T47D (cell line): Measurements from ENCODE around the gene TTC39C.
A peak's percentile ranks its signal among the peaks of the same experiment; 100 is the strongest.
"Not testable (repeated sequence)": the region's sequence is repeated elsewhere in the genome, so short reads cannot be mapped to it uniquely, and the experiment has no call there.

Experiments
- DNase-seq, 2 experiments: peaks; one replicate each; pipeline versions ENCODE4 v3.0.0 to v3.0.0-alpha.2; 2011 to 2012; ENCODE audit warnings: low read depth in 1 of 2, low spot score in 1 of 2
- JUND ChIP-seq: IDR thresholded peaks from 2 replicates; pipeline ENCODE4 v1.6.1; 2012; ENCODE audit warnings: low read depth
- in situ Hi-C: cut with HindIII; loops from 2 replicates; pipeline ENCODE4 v1.10.0; 2016; ENCODE audit warnings: low sequenced_read_pairs, low pct_unique_long_range_greater_than_20kb

Gene TTC39C

DNA sequence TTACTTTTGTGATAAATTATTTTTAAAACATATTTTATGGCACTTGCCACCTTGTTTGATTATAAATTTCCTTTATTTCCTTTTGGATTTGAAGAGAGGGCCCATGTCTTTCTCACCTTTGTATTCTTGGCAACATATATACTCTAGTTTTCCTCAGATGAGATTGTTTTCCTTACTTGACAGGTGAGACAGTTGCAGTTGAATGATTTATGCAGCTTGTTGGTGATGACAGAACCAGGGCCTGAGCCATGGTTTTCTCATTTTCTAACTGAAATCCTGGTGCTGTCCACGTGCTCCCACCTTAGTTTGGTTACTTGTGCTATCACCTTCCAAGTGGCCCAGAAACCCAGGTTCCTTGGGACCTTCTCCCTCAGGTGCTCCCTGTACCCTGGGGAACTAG lies 58.2 kb downstream of the TTC39C start:
- no peak for TF ChIP-seq JUND
- in situ Hi-C loops: no loop called here
- no peak for DNase-seq

DNA sequence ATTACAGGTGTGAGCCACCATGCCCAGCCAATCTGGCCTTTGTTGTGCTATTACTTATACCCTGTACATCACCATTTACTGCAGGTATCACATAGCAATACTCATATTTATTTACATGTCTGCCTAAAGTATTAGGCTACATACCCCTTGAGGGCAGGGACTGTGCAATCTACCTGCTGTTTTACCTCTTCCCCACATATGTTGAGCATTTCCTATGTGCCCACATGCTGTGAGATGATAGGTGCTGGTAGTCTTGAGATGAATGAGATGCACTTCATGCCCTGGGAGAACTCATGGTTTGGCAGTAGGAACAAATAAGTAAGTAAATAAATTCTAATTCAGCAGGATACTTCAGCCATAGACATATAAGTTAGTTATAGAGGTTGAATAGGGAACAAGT lies 59.2 kb downstream of the TTC39C start:
- no peak for DNase-seq
- TF ChIP-seq JUND: no peak
- in situ Hi-C loops: no loop called here

DNA sequence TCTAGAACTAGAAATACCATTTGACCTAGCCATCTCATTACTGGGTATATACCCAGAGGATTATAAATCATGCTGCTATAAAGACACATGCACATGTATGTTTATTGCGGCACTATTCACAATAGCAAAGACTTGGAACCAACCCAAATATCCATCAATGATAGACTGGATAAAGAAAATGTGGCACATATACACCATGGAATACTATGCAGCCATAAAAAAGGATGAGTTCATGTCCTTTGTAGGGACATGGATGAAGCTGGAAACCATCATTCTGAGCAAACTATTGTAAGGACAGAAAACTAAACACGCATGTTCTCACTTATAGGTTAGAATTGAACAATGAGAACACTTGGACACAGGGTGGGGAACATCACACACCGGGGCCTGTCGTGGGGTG lies 60.2 kb downstream of the TTC39C start:
- in situ Hi-C loops: not testable (repeated sequence)

DNA sequence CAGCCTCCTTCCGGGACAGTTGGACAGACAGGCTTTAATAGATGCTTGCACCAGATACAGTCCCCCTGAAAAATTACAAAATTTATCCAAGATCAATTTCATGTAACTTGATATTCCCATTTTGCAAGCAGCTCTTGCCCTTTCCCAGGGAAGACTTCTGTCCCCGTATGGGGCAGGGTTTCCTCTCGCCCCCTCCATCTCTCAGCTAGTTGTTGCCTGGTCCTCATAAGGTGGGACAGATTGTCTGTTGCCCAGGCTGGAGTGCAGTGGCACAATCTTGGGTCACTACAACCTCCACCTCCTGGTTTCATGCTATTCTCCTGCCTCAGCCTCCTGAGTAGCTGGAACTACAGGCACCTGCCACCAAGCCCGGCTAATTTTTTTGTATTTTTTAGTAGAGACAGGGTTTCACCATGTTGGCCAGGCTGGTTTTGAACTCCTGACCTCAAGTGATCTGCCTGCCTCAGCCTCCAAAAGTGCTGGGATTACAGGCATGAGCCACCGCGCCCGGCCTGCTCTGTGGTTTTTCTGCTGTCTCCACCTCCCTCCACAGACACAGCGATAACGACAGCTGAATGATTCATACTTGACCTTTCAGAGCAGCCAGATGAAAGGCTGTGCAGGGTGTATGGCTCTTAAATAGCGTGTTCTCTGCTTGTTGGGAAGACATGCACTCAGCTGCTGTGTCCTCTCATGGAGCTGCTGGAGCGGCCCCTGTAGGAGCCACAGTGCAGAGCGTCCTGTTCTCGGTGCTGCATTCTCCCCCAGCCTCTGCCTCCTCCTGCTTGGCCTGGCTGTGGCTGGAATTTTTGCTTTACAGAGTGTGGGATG lies 61.4 kb downstream of the TTC39C start:
- TF ChIP-seq JUND: no peak
- in situ Hi-C loops: no loop called here
- DNase-seq: peak in 1 of 2 experiments; percentile 23

More for the DNA sequence above, 60.2 kb downstream of the TTC39C start:
- not testable (repeated sequence) for DNase-seq

DNA sequence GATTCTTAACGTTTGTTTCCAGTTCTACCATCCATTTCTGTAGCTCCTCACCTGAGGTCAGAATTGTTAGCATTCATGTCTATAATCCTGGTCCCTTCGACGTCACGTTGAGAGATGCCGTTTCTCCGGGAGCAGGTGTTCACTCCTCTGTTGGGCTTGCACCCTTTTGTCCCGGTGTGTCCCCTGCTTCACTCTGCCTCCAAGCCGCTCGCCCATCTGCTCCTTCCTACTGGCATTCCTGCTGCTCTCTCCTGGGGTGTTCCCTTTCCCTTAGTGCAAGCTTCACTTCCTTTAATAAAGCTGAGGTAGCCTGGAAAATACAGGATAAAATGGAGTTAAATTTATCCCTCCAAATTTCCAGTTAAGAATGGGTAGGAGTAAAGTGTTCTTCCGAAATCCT lies 62.4 kb downstream of the TTC39C start:
- in situ Hi-C loops: no loop called here
- no peak for DNase-seq
- TF ChIP-seq JUND: no peak

DNA sequence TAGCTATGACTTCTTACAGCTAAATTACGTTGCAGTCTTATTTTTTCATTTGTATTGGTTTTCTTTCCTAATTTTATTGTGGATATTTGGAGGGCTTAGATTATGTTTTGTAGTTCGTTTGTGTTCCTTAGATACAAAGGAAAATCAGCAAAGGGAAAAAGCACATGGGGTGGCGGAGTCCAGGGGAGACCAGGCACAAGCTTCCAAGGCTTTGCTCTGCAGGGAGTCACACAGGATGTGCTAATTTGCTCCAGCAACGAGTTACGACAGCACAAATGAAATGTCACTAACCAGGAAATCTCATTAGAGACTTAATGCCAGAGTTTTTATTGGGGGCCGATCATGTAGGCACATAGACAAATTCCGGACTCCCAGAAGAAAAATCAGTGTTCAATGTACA lies 63.8 kb downstream of the TTC39C start:
- DNase-seq: no peak
- no peak for TF ChIP-seq JUND
- in situ Hi-C loops: no loop called here

DNA sequence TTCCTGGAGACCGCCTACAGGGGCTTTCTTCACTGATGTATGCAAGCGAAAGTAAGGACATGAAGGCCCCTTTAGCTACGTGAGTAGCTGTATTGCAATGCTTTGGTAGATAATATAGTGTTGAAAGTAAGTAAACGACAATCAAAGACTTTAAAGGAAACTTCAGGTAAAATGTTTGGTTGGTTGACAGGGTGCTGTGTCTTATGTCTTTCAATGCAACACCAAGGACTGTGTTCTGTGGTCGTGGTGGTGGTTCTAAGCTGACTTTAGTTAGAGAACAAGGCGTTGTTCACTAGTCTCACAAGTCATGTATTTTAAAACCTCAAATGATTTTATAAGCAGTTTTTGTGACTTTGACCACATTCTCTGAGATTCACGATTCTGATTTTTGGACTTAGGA lies 66.3 kb downstream of the TTC39C start:
- no peak for TF ChIP-seq JUND
- no peak for DNase-seq
- in situ Hi-C loops: no loop called here

DNA sequence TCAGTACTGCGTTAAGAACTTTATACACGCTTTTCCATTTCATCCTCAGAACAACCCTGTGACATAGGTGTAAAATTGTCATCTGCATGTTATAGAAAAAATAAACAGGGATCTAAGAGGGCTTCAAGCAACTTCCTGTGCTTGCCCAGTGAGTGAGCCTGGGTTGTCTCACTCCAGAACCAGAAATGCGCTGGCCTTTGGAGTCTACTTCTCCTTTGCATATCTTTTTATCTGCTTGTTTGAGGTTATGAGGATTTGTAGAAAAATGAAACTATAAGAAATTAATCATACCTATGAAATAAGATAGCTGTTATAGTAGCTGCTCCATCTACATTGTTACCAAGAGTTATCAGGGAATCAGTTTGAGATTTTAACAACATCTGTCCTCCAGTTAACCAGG lies 69.0 kb downstream of the TTC39C start:
- in situ Hi-C loops: no loop called here
- DNase-seq: no peak
- no peak for TF ChIP-seq JUND

DNA sequence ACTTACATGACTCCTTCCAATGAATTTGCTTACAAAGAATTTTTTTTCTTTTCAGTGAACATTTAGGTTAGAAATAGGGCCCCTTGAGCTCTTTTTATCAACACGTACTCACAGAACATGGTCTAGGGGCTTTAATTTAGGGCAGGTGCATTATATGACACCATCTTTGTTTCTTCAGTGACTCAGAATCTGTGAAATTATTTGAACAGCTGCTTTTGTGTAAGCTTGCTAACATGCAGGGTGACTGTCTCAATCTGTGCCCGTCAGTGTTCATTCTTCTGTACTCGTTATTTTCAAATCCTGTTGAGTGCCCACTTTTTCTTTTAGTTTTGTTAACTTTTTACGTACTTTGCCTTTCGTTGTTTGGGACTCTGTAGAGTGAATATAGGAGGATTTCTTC lies 71.5 kb downstream of the TTC39C start:
- no peak for DNase-seq
- in situ Hi-C loops: no loop called here
- no peak for TF ChIP-seq JUND

DNA sequence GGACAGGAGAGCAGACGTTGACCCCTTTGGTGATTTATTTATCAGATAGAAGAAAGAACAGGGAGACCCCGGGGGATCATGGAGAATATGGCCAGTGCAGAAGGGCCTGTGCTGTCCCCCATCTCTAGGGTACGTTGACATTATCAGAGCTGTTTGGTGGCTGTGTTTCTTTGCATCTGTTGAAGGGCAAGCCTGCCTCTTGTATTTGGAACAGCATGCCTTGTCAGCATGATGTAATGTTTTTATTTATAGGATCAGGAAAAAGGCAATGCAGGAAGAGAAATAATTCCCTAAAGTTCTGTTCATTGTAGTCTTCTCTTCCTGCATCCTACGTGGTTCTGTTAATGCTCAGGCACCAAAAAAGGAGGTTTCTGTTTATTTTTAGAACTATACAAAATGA lies 74.5 kb downstream of the TTC39C start:
- in situ Hi-C loops: no loop called here
- no peak for DNase-seq
- no peak for TF ChIP-seq JUND

DNA sequence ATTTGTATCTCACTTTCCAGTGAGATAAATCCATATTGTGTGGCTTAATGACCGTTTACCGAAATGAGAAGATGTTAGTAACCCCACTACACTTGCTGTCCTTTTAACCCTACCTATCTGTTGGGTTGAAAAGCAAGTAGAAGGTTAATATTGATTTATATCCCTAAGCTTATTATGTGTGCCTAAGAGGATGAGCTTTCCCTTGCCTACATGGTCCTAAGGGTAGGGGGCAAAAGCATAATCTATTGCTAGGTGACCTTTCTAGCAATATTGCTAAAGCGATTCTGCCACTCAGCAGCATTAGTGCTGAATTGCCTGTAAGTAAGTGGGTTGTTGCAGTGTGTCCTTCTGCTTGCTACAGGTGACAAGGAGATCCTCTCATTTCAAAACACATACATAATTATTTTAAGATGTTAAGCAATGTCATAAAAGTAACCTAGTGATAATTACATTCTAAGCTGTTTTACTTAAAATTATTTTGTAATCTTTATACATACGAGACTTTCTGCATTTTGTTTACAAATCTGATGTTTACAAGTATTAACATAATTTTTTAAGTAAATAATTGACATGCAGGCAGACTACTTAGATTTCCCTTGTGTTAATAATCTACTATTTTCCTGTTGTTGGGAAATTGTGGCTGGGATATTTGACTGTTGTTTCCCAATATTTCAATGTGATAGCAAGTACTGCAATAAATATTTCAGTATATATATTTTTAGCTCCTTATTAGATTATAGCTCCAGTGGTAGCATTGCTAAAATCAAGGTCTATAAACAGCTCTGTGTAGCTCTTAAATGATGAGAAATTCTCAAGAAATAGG lies 75.2 kb downstream of the TTC39C start:
- in situ Hi-C loops: no loop called here
- no peak for DNase-seq
- no peak for TF ChIP-seq JUND

DNA sequence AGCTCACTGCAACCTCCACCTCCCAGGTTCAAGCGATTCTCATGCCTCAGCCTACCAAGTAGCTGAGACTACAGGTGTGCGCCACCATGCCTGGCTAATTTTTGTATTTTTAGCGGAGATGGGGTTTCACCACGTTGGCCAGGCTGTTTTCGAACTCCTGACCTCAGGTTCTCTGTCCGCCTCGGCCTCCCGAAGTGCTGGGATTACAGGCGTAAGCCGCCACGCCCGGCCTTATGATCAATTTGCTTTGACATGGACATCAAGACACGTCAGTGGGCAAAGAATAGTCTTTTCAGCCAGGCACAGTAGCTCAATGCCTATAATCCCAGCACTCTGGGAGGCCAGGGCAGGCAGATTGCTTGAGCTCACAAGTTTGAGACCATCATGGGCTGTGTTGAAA lies 76.3 kb downstream of the TTC39C start:
- no peak for DNase-seq
- no peak for TF ChIP-seq JUND
- in situ Hi-C loops: no loop called here

DNA sequence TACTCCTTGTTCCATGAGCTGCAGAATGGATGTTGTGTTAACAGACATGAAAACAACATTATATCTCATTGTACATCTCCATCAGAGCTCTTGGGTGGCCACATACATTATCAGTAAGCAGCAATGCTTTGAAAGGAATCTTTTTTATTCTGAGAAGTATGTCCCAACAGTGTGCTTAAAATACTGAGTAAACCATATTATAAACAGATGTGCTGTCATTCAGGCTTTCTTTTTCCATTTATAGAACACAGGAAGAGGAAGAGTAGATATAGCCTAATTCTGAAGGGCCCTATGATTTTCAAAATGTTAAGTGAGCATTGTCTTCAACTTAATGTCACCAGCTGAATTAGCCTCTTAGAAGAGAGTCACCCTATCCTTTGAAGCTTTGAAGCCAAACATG lies 80.0 kb downstream of the TTC39C start:
- in situ Hi-C loops: no loop called here
- no peak for DNase-seq
- TF ChIP-seq JUND: no peak

DNA sequence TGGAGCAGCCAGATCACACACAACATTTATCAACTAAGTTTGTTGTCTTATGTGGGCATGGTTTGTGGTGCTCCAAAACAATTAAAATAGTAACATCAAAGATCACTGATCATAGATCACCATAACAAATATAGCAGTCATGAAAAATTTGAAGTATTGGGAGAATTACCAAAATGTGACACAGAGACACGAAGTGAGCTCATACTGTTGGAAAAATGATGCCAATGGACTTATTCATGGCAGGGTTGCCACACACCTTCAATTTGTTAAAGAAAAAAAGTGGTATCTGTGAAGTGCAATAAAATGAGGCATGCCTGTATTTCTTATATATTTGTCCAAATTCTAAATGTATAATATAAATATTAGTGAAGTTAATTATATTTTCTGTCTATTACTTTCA lies 81.4 kb downstream of the TTC39C start:
- no peak for DNase-seq
- TF ChIP-seq JUND: no peak
- in situ Hi-C loops: no loop called here
